Lower lobe of right lung (tissue), 2 donors: ENCODE data around the gene DUSP22. TPM values are rescaled to one million over a fixed set of nuclear protein-coding genes. Genes with fewer than 3 reads are reported as not detected.

Experiments
- ATAC-seq, 2 donors: fragments of 200-7000 bp; cut with Tn5 transposase; one replicate each; pipeline ENCODE4 v1.9.1; 2020 to 2022; ENCODE audit warnings: mild to moderate bottlenecking in 2 of 2, moderate library complexity in 2 of 2
- DNase-seq: peaks from one replicate; pipeline ENCODE4 v3.0.0-alpha.2; 2020
- H3K27ac ChIP-seq: fragments of 200-600 bp; one replicate; pipeline ENCODE4 v1.8.0; 2022
- H3K27me3 ChIP-seq: fragments of 200-600 bp; one replicate; pipeline ENCODE4 v1.8.0; 2022; ENCODE audit warnings: low read depth
- H3K36me3 ChIP-seq: fragments of 200-600 bp; one replicate; pipeline ENCODE4 v1.8.0; 2022; ENCODE audit warnings: mild to moderate bottlenecking
- H3K4me1 ChIP-seq: fragments of 200-600 bp; one replicate; pipeline ENCODE4 v1.8.0; 2022
- H3K4me3 ChIP-seq: fragments of 200-600 bp; one replicate; pipeline ENCODE4 v1.8.0; 2022; ENCODE audit warnings: mild to moderate bottlenecking
- H3K9me3 ChIP-seq: fragments of 200-600 bp; one replicate; pipeline ENCODE4 v1.8.0; 2022
- intact Hi-C: fragments of 100-400 bp; cut with DNase I; formaldehyde crosslinking; loops from one replicate; pipeline ENCODE4 v1.11.0; 2022
- total RNA-seq: library from RNA; stranded (reverse); fragmentation: NEBNext Ultra II Directional; extraction: Animal tissue kit (Norgen Biotek cat#: 25700); gene quantifications from one replicate; pipeline ENCODE4 v1.2.1, GENCODE V29; 2021
- TF ChIP-seq, protein P1 (sequence below): fragments of 200-600 bp; IDR thresholded peaks from one replicate; pipeline ENCODE4 v1.8.0; 2022; ENCODE audit warnings: antibody characterized with exemption, mild to moderate bottlenecking
- donor health status: DM: no; HTN: yes; CAD: no; lungs with severe emphysema.

Gene DUSP22
- total RNA-seq, 1 donor from 2014 or later, result 66.4 TPM

DNA sequence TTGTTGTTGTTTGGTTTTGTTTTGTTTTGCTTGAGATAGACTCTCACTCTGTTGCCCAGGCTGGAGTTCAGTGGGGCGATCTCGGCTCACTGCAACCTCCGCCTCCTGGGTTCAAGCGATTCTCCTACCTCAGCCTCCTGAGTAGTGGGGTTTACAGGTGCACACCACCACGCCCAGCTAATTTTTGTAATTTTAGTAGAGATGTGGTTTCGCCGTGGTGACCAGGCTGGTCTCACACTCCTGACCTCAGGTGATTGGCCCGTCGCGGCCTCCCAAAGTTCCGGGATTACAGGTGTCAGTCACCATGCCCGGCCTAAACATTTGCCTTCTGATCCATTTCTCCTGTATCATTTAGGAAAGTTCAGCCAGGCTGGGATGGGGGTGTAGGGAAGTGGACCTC lies 17.7 kb downstream of the DUSP22 start:
- H3K4me3 ChIP-seq, result no peak overlapping the region
- ATAC-seq, result no peak

DNA sequence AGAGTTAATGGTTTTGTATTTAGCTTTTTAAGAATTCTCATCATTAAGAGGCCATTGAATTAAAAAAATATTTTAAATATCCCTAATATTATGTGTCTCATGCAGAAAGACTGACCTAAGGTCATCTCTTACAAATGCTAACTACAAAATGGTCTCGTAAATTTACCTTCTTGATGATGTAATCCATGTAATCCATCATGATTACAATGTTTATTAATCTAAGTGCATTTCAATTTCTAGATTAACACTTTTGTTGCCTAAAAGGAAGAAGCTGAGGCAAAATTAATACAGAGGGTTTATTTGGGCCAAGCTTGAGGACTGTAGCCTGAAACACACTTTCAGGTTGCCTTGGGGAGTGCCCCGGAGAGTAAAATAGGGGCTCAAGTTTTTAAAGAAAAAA lies 18.4 kb downstream of the DUSP22 start:
- ATAC-seq, result no peak
- H3K36me3 ChIP-seq, result peaks cover 2% of the 10 kb centered on the region
- TF ChIP-seq, protein P1, sequence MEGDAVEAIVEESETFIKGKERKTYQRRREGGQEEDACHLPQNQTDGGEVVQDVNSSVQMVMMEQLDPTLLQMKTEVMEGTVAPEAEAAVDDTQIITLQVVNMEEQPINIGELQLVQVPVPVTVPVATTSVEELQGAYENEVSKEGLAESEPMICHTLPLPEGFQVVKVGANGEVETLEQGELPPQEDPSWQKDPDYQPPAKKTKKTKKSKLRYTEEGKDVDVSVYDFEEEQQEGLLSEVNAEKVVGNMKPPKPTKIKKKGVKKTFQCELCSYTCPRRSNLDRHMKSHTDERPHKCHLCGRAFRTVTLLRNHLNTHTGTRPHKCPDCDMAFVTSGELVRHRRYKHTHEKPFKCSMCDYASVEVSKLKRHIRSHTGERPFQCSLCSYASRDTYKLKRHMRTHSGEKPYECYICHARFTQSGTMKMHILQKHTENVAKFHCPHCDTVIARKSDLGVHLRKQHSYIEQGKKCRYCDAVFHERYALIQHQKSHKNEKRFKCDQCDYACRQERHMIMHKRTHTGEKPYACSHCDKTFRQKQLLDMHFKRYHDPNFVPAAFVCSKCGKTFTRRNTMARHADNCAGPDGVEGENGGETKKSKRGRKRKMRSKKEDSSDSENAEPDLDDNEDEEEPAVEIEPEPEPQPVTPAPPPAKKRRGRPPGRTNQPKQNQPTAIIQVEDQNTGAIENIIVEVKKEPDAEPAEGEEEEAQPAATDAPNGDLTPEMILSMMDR, result no peak
- no peaks in the 10 kb centered on the region for H3K9me3 ChIP-seq
- peaks cover 29% of the 10 kb centered on the region for H3K4me1 ChIP-seq
- DNase-seq, result no peak
- intact Hi-C loops, result no loop called here
- no peak overlapping the region for H3K27ac ChIP-seq
- no peaks in the 10 kb centered on the region for H3K27me3 ChIP-seq
- no peak overlapping the region for H3K4me3 ChIP-seq

More for the DNA sequence above, 17.7 kb downstream of the DUSP22 start:
- Histone ChIP-seq H3K36me3 (peaks cover 9% of the 10 kb centered on the region), H3K27ac (no peak overlapping the region), H3K4me1 (peaks cover 29% of the 10 kb centered on the region), H3K27me3 (no peaks in the 10 kb centered on the region), H3K9me3 (no peaks in the 10 kb centered on the region)
- TF ChIP-seq, protein P1, result no peak
- DNase-seq, result no peak
- intact Hi-C loops, result no loop called here

DNA sequence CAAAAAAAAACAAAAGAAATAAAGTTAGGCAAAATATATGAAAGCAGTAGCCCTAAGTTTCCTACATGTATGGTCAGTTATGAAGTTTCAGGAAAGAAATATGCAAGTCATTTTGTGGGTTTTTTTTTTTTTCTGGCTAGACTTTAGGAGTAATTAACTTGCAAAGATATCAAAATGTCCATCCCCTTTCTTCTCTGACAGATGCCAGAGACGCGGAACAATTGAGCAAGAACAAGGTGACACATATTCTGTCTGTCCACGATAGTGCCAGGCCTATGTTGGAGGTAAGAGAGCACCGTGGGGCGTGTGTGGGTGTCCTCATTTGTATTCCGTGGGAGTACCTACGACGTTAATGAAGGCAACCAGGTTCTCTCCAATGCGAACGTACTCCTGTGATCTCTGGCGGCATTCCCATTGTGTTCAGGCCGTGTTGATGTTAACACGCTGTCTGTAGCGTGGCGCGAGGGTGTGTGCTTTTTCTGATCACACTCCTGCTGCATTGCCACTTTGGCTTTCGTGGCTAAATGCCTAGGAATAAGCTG lies 19.5 kb downstream of the DUSP22 start:
- Histone ChIP-seq H3K4me3 (no peak overlapping the region), H3K9me3 (no peaks in the 10 kb centered on the region), H3K4me1 (peaks cover 27% of the 10 kb centered on the region), H3K36me3 (no peaks in the 10 kb centered on the region), H3K27me3 (no peaks in the 10 kb centered on the region), H3K27ac (no peak overlapping the region)
- TF ChIP-seq, protein P1, result no peak
- DNase-seq, result no peak
- ATAC-seq, result no peak
- intact Hi-C loops, result no loop called here

DNA sequence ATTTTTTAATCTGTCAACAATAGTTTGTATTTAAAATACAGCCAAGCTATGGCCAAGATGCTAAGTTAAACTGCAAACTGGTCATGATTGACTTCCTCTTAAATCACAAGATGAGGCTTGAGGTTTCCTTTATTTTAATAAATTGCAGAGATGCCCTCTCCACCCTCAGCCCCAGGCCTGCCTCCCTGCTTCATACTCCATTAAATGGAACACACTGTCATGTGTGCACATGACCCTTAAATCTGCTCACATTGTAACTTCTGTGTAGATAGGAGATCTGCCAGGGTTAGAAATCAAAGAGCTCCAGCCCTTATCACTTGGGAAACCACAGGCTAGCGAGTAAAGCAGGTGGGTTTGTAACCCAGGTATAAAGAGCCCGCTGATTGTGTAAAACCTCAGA lies 20.8 kb downstream of the DUSP22 start:
- Histone ChIP-seq H3K9me3 (no peaks in the 10 kb centered on the region), H3K27ac (no peak overlapping the region), H3K4me1 (peaks cover 34% of the 10 kb centered on the region), H3K36me3 (no peaks in the 10 kb centered on the region), H3K27me3 (no peaks in the 10 kb centered on the region), H3K4me3 (no peak overlapping the region)
- intact Hi-C loops, result no loop called here
- DNase-seq (no peak), ATAC-seq (peak; percentile 28 to 30)
- TF ChIP-seq, protein P1, result no peak

DNA sequence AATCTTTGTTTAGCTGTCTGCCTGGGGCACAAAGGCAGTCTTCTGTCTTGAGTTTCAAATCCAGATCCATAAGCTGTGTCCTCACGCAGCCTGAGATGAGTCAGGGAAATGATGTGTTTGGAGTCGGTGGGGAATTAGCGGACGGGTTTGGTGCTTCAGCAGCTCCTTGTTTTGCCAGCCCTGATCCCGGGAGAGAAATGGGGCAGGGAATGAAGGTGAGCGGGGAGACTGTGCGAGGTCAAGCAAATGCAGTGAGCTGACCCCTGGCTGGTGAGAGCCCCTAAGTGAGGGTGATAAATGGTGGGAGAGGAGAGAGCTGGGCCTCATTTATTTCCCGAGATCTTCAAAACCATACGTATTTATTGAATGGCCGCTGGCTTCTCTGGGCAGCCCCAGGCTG lies 21.6 kb downstream of the DUSP22 start:
- H3K9me3 ChIP-seq, result no peaks in the 10 kb centered on the region
- no peak overlapping the region for H3K4me3 ChIP-seq
- intact Hi-C loops, result no loop called here
- DNase-seq (no peak), ATAC-seq (no peak)
- TF ChIP-seq, protein P1, result no peak
- H3K4me1 ChIP-seq, result peaks cover 34% of the 10 kb centered on the region
- H3K36me3 ChIP-seq, result no peaks in the 10 kb centered on the region
- no peaks in the 10 kb centered on the region for H3K27me3 ChIP-seq
- no peak overlapping the region for H3K27ac ChIP-seq
